SIG-M5 treated with dmso at 0.1 percent for 504 hours (cell line): ENCODE results near the gene ITGAD.
"Not testable (repeated sequence)": the region's sequence is repeated elsewhere in the genome, so short reads cannot be mapped to it uniquely, and the experiment has no call there.

Source experiments
- DNase-seq: peaks from one replicate; lab custom pipeline; 2025; ENCODE audit not compliant: unreplicated experiment; lab: John Stamatoyannopoulos, UW

ITGAD gene

DNA sequence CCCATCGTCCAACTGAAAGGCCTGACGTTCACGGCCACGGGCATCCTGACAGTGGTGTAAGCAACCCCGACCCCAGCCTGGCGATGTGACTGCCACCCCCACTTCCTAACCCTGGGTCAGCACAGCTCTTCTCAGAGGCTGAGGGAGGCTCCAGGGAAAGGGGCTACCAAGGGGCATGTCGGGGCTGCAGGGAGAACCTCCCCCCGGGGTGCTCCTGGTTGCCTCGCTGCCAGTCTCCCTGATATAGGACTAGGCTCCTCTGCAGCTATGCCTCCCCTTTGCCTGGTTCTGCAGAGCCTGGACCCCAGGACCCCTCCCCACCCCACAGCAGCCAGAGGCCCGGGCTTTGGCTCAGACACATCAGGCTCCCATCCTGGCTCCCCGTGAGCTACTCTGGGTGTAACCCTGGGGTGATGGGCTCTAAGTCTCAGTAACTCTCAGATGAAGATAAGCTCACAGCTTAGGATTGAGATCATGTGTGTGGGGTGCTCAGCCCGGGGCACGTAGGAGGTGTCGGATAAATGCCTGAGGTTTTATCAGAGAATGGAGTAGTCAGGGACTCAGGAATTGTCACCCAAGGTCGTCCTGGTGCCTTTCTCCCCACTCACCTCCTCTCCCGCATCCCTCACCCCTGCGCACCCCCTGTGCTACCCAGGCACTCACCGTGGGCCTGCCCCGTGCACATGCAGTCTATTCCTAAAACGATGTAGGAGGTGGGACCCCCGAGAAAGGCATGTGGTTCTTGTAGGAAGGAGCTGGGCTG, 10.6 kb downstream of the ITGAD start:
- DNase-seq = no peak

DNA sequence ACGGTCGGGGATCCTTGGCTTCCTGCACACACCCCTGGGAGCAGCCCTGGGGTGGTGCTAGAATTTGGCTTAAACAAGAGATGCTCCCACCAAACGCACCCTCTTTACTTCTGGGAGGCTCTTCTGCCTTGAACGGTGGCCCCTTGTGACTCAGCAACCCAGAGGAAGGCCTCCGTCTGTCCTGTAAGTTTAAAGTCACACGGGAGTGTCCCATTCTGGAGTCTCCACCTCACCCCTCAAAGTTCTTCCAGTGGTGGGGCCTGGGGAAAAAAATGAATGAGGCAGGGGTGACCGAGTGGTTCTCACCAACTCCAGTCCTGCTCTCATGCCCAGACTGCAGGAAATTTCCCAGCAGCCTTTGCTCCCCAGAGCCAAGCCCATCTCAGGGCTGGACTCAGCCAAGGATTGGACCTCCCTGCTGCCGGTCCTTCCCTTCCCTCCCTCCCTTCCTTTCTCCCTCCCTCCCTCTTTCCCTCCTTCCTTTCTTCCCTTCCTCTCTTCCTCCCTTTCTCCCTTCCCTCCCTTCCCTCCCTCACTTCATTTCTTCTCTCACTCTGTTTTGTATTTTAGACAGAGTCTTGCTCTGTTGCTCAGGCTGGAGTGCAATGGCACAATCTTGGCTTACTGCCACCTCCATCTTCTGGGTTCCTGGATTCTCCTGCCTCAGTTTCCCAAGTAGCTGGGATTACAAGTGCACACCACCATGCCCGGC, 11.4 kb downstream of the ITGAD start:
- no peak for DNase-seq

DNA sequence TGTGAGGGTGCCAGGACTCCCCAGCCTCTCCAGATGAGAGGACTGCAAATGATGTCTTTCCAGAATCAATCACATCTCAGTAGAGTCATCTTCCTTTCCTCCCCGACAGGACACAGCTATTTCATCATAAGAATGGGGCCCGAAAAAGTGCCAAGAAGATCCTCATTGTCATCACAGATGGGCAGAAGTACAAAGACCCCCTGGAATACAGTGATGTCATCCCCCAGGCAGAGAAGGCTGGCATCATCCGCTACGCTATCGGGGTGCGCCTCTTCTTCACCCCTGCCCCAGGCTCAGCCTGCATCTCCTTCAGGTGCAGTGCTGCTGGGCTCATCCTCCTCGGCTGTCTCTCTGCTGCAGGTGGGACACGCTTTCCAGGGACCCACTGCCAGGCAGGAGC, 14.3 kb downstream of the ITGAD start:
- no peak for DNase-seq

DNA sequence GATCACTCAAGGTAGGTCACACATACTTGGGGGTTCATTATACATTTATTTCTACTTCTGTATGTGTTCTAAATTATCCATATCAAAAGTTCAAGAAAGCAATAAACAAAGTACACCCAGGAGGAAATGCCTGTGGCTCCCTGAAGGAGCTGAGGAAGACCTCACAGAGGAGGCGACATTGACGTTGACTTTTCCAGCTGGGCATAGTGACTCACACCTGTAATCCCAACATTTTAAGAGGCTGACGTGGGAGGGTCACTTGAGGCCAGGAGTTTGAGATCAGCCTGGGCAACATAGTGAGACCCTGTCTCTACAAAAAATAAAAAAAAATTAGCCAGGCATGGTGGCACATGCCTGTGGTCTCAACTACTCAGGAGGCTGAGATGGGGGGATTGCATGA, 16.3 kb downstream of the ITGAD start:
- DNase-seq = no peak

DNA sequence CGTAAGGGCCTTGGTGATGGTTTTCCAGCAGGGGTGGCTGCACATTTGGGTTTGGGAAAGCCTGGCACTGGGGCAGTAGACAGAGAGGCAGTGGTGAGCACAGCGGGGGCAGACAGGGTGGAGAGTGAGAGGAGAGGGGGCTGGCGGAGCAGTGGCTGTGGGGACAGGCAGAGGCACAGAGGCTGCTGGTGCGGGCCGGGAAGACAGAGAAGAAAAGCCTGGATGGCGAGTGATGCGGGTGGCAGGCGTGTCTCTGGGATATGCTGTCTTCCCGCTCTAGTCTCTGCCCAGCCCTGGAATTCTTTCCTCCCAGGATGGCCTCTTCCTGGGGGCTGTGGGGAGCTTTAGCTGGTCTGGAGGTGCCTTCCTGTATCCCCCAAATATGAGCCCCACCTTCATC, 16.9 kb downstream of the ITGAD start:
- DNase-seq = no peak

DNA sequence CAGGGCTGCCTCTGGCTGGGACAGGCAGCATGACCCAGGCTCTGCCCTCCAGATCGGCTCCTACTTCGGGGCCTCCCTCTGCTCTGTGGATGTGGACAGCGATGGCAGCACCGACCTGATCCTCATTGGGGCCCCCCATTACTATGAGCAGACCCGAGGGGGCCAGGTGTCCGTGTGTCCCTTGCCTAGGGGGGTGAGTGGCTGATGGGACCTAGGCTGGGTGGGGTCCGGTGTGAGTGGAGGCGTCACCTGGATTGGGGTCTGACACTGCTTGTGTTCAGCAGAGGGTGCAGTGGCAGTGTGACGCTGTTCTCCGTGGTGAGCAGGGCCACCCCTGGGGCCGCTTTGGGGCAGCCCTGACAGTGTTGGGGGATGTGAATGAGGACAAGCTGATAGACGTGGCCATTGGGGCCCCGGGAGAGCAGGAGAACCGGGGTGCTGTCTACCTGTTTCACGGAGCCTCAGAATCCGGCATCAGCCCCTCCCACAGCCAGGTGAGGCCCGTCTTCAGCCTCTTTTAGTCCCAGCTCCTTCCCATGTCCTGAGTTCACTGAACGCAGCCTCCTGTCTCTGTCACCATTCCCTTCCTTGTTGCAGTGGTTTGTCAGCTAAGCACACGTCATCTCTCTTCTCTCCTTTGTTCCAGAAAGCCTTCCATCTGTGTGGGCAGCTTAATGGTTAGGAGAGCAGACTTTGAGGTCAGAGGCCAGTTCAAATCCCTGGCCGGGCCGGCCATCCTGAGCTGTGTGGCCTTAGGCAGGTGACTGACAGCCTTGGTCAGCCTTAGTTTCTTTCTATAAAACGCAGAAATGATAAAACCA, 18.1 kb downstream of the ITGAD start:
- DNase-seq = no peak

DNA sequence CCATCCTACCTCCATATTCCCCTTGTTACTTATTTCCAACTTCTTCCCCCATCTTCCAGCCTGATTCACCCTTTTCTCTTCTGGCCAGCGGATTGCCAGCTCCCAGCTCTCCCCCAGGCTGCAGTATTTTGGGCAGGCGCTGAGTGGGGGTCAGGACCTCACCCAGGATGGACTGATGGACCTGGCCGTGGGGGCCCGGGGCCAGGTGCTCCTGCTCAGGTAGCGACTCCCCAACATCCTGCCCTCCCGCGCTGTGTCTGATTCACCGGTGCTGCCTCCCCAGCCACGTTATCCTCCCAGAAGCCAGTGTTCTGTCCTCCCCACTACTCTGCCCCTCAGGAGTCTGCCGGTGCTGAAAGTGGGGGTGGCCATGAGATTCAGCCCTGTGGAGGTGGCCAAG, 19.6 kb downstream of the ITGAD start:
- no peak for DNase-seq

DNA sequence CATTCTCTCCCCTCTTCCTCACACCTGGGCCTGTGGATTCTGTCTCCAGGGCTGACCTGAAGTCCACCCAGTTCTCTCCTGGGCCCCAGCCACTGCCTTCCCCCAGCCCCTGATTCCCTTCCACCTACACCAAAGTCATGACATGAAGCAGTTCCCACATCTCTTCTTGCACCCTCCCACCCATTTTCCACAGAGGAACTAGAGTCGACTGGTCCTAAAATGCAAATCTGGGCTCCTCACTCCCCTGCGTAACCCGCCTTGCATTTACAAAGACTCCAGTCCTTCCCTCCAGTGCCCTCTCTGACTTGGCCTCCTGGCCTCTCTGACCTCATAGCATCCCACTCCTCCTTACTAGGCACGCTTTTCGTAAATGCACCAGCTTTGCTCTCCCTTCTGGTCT, 20.2 kb downstream of the ITGAD start:
- DNase-seq = no peak

DNA sequence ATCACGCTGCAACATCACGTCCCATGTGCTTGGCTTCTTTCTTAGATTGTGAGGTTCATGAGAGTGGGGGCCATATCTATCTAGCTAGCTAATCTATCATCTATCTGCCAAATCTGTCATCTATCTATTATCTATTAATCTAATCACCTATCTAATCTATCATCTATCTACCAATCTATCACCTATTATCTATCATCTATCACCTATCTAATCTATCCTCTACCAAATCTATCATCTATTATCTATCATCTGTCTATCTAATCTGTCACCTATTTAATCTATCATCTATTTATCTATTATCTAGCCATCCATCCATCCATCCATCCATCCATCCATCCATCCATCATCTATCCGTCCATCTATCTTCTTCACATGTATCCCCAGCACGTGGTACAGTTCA, 20.8 kb downstream of the ITGAD start:
- DNase-seq = no peak

DNA sequence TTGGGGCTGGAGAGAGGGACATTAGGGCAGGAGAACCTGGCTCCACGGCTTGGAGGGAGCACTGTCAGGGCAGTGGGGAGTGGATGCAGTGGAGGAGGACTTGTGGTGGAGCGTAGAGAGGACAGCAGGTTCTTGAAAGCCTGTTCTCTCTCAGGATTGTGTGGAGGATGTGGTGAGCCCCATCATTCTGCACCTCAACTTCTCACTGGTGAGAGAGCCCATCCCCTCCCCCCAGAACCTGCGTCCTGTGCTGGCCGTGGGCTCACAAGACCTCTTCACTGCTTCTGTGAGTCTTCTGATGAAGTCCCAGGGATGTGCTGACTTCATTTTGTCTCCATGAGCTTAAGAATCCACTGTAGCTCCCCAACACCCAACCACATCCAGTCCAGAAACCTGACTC, 21.6 kb downstream of the ITGAD start:
- no peak for DNase-seq

DNA sequence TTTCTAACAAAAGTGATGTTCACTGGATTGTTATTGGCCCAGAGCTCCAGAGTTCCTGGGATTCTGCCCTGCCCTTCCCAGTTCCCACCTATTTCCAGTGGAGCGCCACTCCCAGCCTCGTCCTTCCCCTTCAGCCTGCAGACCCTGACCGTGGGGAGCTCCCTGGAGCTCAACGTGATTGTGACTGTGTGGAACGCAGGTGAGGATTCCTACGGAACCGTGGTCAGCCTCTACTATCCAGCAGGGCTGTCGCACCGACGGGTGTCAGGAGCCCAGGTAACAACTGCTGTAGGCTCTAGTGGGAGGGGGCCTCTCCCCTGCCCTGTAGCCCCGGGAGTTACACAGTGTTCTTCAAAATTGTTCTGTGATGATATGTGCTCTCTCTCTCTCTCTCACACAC, 23.2 kb downstream of the ITGAD start:
- no peak for DNase-seq

DNA sequence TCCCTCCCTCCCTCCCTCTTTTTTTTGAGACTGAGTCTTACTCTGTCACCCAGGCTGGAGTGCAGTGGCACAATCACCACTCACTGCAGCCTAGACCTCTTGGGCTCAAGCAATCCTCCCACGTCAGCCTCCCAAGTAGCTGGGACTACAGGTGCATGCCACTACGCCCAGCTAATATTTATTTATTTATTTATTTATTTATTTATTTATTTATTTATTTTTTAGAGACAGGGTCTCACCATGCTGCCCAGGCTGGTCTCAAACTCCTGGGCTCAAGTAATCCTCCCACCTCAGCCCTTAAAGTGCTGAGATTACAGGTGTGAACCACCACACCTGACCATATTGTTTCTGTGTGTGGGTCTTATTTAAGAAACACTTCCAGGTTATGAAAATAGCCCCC, 23.9 kb downstream of the ITGAD start:
- DNase-seq = not testable (repeated sequence)

DNA sequence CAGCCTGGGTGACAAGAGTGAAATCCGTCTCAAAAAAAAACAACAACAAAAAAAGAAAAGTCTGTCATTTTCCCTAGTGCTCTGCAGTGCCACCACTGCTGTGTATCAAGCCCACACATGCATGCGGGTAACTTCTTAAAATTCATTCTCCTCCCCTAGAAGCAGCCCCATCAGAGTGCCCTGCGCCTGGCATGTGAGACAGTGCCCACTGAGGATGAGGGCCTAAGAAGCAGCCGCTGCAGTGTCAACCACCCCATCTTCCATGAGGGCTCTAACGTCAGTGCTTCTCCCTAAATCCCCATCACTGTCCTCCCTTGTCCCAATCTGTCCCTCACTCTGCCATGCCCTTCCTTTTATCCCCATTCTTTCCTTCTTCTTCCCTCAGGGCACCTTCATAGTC, 24.8 kb downstream of the ITGAD start:
- DNase-seq = no peak

DNA sequence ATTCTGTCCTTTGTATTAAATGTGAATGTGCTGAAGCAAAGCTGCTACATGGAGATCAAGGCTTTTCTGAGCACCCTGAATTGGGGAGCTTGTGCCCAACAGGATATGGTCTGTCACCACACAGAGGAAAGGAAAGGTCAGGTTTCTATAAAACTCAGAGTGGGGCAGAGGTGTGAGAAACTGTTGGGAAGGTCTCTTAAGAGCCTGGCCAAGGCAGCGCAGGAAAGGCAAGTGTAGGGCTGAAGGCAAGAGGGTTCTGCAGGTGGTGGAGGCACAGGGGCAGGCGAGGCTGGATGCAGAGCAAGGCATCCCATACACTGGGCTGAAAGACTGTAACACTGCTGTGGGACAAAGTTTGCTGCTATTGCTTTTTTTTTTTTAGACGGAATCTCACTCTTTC, 26.9 kb downstream of the ITGAD start:
- no peak for DNase-seq

DNA sequence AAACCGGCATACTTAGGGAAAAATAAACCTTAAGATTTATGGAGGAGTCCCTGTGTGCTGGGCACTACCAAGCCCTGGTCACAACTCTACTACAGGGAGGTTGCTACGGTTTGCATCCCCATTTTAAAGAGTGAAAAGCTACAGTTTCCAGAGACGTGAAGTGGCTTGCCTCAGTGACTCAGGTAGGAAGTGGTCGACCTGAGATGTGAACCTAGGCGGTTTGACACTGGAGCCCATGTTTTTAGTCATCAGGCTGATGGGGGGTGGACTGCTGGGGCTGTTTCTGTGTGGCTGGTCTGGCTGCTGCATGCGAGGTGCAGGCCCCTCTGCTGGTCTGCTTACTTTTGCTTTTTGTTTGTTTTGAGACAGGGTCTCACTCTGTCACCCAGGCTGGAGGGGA, 28.5 kb downstream of the ITGAD start:
- DNase-seq = no peak

DNA sequence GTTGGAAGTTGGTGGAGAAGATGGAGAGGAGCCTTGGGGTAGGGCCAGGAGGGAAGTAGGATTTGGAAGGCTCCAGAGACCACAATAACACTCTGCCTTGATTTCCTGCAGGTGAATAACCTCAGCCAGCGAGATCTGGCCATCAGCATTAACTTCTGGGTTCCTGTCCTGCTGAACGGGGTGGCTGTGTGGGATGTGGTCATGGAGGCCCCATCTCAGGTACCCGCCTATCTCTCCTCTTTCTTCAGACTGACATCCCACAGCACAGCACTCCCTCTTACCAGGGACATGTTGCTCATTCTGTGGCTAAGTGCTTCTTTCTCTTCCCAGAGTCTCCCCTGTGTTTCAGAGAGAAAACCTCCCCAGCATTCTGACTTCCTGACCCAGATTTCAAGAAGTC, 30.1 kb downstream of the ITGAD start:
- DNase-seq = no peak

DNA sequence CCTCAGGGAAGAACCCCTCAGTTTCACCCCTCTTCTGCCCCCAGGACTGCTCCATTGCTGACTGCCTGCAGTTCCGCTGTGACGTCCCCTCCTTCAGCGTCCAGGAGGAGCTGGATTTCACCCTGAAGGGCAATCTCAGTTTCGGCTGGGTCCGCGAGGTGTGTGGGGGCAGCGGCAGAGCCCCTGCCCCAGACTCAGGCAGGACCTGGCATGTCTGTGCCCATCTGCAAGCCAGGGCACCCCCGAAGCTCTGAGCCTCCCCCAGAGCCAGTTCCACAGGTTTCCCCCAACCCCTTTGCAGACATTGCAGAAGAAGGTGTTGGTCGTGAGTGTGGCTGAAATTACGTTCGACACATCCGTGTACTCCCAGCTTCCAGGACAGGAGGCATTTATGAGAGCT, 30.7 kb downstream of the ITGAD start:
- no peak for DNase-seq

DNA sequence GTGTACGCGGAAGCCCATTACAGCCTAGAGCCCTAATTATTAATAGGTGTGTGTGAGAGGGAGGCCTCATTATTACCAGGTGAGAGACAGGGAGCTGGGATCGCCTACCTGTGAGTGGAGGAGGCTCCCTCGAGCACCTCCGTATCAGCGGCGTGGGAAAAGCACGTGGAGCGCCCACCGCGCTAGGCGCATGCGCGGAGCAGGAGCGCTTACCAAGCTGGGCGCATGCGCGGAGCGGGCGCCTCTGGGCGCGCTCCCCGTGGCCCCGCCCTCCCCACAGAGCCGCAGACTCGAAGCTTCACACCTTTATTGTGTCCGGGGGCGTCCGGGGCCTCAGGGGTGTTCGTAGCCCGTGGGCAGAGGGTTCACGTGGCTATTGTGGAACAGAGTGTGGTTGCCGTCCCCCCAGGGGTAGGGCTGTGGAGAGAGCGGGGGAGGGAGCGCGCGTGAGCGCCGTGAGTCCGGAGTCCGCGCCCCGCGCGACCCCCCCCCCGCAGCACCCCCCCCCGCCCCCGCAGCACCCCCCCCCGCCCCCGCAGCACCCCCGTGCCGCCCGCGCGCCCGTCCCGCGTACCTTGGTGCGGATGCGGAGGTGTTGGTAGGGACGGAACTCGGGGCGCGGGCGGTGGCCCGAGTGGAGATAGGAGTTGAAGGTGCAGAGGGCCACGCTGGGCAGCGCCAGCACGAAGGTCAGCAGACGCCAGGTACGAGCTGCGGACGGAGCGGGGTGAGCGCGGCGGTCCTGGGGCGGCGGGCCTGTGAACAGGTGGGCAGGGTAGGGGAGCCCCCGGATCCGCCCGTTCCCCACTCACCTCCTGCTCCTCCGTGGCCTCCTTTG, 34.5 kb downstream of the ITGAD start:
- DNase-seq = no peak

DNA sequence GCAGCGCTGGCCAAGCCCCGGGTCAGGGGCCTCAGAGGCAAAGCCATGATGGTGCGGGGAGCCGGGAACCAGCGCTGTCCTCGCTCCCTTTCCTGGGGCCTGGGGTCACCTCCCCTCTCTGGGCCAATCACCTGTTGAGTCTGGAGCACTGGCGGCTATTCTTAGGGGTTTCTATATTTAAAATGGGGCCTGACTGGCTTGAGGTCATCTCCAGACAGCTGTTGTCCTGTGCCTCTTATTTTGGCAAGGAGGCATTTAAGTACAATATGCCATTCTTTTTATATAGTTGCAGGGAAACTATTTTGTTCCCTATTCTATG, 35.1 kb downstream of the ITGAD start, which contains the start of gene COX6A2:
COX6A2 (minus strand) TSS at position 82 of the 319 bp plus-strand sequence; CDS start at position 47, 35 bp downstream.
- no peak for DNase-seq

DNA sequence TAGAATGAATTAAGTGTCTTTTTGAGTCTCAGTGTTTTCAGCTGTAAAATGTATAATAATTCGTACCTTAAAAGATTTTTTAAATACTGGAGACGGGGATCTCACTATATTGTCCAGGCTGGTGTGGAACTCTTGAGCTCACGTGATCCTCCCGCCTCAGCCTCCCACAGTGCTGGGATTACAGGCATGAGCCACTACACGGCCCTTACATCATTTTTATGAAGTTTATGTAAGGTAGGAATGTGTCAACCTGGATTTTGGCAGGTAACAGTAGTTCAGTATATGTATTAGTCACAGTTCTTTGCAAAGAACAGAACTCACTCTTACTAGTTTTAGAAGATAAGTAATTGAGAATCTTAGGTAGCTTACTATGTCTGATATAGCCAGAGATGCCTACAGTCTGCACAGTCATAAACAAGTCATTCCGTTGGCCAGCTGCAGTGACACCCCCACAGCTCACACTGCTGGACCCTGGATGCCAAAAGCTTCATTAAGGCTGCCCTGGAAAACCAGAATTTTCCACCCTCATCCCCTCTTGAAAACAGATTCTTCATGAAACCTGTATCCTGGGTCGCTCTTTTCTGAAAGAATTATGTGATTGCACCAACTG, 35.6 kb downstream of the ITGAD start:
- no peak for DNase-seq

DNA sequence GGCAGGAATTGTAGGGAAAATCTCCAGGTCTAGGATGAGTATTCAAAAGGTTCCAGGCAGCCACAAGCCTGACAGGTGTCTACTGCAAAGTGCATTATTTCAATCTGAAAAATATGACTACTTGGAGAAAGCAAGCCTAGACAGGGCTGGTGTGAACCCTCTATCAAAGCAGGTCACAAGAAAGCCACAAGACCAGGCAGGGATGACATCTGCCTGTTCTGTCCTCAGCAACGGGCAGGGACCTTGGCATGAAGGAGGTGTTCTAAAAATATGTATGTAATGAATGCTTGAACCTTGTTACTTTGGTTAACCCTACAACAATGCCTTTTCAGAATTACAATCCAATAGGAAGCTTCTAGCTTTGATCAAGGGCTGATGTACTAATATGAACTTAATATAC, 36.2 kb downstream of the ITGAD start:
- DNase-seq = no peak
